Stimulated activated CD4-positive, alpha-beta T cell treated with anti-CD3 and anti-CD28 coated beads, Interleukin-15, amount 100 ng/mL, for 48 hours (primary cell): ENCODE data around the gene RAPH1.
"Not testable (repeated sequence)": the region's sequence is repeated elsewhere in the genome, so short reads cannot be mapped to it uniquely, and the experiment has no call there.

ENCODE experiments used
- DNase-seq, 2 donors: peaks; one replicate each; pipeline ENCODE4 v3.0.0-alpha.2; 2020; ENCODE audit warnings: low read depth in 2 of 2

RAPH1 gene

GRCh38 chr2:203544402-203544801, 9.3 kb upstream of the RAPH1 start:
- DNase-seq: no peak

DNA sequence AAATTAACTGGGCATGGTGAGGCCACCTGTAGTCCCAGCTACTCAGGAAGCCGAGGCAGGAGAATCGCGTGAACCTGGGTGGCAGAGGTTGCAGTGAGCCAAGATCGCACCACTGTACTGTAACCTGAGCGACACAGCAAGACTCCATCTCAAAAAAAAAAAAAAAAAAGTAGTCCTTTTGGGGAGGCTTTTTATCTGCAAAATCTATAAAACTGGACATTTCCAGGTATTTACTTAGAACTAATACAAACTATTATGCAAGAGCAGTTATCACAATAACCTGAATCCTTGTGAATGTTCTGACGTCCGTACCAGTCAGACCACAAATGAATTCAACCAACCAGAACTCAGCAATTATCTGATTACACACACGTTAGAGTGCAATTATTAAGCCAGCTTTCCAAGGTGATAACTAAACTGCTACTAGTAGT, 8.8 kb upstream of the RAPH1 start:
- DNase-seq: no peak

DNA sequence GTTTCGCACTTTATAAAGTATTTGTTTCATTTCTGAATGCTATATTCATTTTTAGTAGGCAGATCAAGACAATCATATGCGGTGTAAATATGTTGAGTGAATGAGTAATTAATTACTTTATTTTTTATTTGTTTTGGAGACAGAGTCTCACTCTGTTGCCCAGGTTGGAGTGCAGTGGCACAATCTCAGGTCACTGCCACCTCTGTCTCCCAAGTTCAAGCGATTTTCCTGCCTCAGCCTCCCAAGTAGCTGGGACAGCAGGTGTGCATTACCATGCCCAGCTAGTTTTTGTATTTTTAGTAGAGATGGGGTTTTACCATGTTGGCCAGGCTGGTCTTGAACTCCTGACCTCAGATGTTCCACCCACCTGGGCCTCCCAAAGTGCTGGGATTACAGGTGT, 5.5 kb upstream of the RAPH1 start:
- not testable (repeated sequence) for DNase-seq

DNA sequence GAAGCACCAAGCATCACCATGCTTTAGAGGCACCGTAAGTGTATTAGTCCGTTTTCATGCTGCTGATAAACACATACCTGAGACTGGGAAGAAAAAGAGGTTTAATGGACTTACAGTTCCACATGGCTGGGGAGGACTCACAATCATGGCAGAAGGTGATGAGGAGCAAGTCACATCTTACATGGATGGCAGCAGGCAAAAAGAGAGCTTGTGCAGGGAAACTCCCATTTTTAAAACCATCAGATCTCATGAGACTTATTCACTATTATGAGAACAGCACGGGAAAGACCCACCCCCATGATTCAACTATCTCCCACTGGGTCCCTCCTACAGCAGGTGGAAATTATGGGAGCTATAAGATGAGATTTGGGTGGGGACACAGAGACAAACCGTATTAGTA, 3.1 kb upstream of the RAPH1 start:
- DNase-seq: not testable (repeated sequence)

DNA sequence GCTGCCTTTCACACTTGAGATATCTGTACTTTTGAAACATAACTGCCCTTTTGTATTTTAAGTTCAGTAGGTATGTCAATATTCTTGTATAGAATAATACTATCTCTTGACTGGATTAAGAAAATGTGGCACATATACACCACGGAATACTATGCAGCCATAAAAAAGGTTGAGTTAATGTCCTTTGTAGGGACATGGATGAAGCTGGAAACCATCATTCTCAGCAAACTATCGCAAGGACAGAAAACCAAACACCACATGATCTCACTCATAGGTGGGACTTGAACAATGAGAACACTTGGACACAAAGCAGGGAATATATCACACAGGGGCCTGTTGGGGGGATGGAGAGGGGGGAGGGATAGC, 1.5 kb upstream of the RAPH1 start:
- DNase-seq: not testable (repeated sequence)

DNA sequence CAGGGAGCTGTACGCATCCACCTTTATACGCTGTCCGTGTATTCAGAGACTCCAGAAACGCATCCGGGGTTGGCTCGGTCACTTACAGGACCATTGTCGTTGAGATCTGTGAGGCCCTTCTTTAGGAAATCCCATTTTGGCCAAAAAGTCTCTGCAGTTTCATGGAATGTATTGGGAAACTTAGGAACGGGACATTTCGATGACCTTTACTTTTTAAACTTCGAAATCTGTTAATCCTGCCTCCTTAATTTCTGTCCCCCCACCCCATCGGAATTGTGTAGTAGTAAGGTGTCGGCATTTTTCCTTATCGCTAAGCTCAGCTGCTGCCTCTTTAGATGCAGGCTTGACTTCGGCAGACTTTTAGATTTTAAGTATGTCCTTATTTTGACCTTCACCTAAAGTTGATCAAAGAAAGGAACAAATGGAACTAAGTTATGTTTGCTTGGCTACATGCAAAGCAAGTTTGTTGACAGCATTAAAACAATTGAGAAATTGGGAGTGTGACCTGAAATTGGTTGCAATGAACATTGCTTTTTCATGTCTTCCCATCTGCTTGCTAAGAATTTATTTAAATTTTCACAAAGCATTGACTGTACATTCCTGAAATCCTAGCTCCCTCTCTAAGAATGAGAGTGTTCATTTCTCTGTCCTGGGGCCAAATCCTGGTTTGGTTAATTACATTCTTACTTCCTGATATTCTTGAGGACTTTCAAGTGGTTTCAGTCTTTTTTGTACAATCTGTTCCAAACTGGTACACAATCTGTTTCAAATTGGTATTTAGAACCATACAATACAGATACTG, 884 bp upstream of the RAPH1 start:
- no peak for DNase-seq

- DNase-seq: no peak
Observed at GRCh38 chr2:203534621-203535077, 452 bp downstream of the RAPH1 start.

- no peak for DNase-seq
Observed at GRCh38 chr2:203533676-203534591, 1.2 kb downstream of the RAPH1 start.

- no peak for DNase-seq
Observed at GRCh38 chr2:203532957-203533658, 2.0 kb downstream of the RAPH1 start.

- no peak for DNase-seq
Observed at GRCh38 chr2:203527719-203528118, 7.4 kb downstream of the RAPH1 start.

DNA sequence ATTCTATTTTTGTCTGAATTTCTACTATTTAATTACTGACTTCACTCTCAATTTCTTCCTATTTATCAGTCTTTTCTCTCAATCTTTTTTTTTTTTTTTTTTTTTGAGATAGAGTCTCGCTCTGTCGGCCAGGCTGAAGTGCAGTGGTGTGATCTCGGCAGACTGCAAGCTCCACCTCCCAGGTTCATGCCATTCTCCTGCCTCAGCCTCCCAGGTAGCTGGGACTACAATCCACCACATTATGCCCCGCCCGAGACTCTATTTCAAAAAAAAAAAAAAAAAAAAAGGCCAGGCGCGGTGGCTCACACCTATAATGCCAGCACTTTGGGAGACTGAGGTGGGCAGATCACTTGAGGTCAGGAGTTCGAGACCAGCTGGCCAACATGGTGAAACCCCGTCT, 21.8 kb downstream of the RAPH1 start:
- DNase-seq: not testable (repeated sequence)

GRCh38 chr2:203510941-203511305, 24.2 kb downstream of the RAPH1 start:
- DNase-seq: no peak

GRCh38 chr2:203510256-203510940, 24.7 kb downstream of the RAPH1 start:
- no peak for DNase-seq

GRCh38 chr2:203503460-203503859, 31.6 kb downstream of the RAPH1 start:
- not testable (repeated sequence) for DNase-seq

- no peak for DNase-seq
Observed at GRCh38 chr2:203501873-203502272, 33.2 kb downstream of the RAPH1 start.

- no peak for DNase-seq
Observed at GRCh38 chr2:203500951-203501350, 34.1 kb downstream of the RAPH1 start.

- DNase-seq: no peak
Observed at GRCh38 chr2:203500297-203500696, 34.8 kb downstream of the RAPH1 start.

DNA sequence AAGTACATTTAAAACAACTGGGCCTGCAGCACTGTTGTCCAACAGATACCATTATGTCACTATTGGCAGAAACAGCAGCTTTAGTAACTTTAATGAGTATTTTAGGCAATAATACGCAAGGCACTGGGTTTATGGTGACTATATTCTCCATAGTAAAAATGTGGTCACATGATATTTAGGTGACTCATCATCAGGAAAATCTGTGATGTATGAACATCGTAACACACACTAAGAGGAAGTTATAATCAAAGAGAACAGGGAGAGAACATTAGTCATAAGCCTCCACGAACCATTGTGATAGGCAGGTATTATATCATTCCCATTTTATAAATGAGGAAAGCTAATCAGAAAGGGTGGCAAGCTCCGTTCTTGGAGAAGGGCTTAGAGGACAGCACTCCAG, 36.9 kb downstream of the RAPH1 start:
- no peak for DNase-seq

DNA sequence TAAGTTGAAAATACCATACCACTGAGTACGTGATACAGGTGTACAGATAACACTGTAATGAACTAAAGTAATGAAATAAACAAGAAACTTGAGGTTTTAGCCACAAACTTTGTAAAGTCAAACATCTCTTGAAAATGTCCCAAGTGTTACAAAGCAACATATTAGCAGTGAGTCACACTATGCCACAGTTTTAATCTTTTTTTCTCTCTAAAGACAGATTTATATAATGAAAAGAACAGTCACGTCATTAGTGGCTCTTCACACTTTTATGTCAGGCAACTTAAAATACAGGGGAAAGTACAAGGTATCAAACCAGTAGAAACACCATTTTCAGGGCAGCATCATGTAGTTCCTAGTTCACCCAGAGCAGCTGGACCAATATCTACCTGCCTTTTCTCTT, 42.1 kb downstream of the RAPH1 start:
- DNase-seq: no peak

DNA sequence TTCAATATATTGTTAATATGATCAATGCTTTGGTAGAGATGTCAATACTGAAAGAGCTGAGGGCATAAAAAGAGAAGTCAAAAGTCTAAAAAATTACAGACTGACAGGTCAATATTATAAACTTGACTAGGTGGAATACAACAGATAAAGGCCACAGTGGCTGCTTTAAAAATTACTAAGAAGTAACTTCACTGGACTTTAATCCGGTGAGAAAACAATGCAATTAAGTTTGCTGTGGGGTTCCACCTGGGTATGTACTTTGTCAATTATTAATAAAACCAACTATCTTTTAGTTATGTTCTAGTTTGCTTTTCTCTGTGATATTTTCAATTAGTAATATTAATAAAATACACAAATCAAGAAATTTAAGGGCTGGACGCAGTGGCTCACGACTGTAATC, 44.7 kb downstream of the RAPH1 start:
- DNase-seq: no peak

DNA sequence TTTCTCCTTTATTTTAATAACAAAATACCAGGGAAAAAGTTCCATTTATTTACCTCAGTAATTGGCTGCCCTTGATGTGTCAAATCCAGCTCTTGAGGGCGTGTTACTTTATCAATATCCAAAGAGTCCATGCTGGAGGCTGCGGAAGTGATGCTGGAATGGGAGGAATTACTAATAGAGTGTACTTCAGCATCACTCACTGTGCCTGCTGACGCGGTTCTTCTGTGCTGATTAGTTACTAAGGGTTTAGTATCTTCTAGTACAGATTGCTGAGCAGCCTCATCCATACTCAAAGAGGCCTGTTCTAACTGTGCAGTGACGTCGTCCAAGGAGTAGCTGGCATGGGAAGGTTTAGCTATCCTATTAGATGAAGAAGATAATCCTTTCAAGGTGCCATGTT, 45.6 kb downstream of the RAPH1 start:
- no peak for DNase-seq
